ENCODE results near the gene CFAP73. TPM values are rescaled to one million over a fixed set of nuclear protein-coding genes. Genes with fewer than 3 reads are reported as not detected.

CFAP73 gene
- not detected in 2 replicates for total RNA-seq (2014; rRNA removed; shearing (Covaris generic))

- peak; percentile 95 for DNase-seq (ENCODE audit: low read depth)
Measured at GRCh38 chr12:113149361-113150150, at the start of gene CFAP73. TSS of gene CFAP73 (plus strand) at chr12:113149724. CDS start at chr12:113149858, 134 bp downstream.

GRCh38 chr12:113099764-113100163 is 49.8 kb upstream of the CFAP73 start:
- no peak for DNase-seq (ENCODE audit: low read depth)

GRCh38 chr12:113101751-113102150 is 47.8 kb upstream of the CFAP73 start:
- DNase-seq (ENCODE audit: low read depth) = no peak

- DNase-seq (ENCODE audit: low read depth) = no peak
Measured at GRCh38 chr12:113102811-113103210, 46.7 kb upstream of the CFAP73 start.

GRCh38 chr12:113103756-113104450 is 45.6 kb upstream of the CFAP73 start:
- no peak for DNase-seq (ENCODE audit: low read depth)

GRCh38 chr12:113104953-113105510 is 44.5 kb upstream of the CFAP73 start:
- no peak for DNase-seq (ENCODE audit: low read depth)

GRCh38 chr12:113105606-113106271 is 43.8 kb upstream of the CFAP73 start:
- no peak for DNase-seq (ENCODE audit: low read depth)

GRCh38 chr12:113106361-113106760 is 43.2 kb upstream of the CFAP73 start:
- DNase-seq (ENCODE audit: low read depth) = no peak

- no peak for DNase-seq (ENCODE audit: low read depth)
Measured at GRCh38 chr12:113108308-113108707, 41.2 kb upstream of the CFAP73 start.

GRCh38 chr12:113109360-113109759 is 40.2 kb upstream of the CFAP73 start:
- no peak for DNase-seq (ENCODE audit: low read depth)

- no peak for DNase-seq (ENCODE audit: low read depth)
Measured at GRCh38 chr12:113109872-113110599, 39.5 kb upstream of the CFAP73 start.

- no peak for DNase-seq (ENCODE audit: low read depth)
Measured at GRCh38 chr12:113111247-113111646, 38.3 kb upstream of the CFAP73 start.

- no peak for DNase-seq (ENCODE audit: low read depth)
Measured at GRCh38 chr12:113112043-113112899, 37.3 kb upstream of the CFAP73 start.

- no peak for DNase-seq (ENCODE audit: low read depth)
Measured at GRCh38 chr12:113113397-113113796, 36.1 kb upstream of the CFAP73 start.

- no peak for DNase-seq (ENCODE audit: low read depth)
Measured at GRCh38 chr12:113114447-113115178, 34.9 kb upstream of the CFAP73 start.

- no peak for DNase-seq (ENCODE audit: low read depth)
Measured at GRCh38 chr12:113115455-113116126, 33.9 kb upstream of the CFAP73 start.

- no peak for DNase-seq (ENCODE audit: low read depth)
Measured at GRCh38 chr12:113116875-113117274, 32.6 kb upstream of the CFAP73 start.

- DNase-seq (ENCODE audit: low read depth) = peak; percentile 45
Measured at GRCh38 chr12:113117684-113118083, 31.8 kb upstream of the CFAP73 start.

- no peak for DNase-seq (ENCODE audit: low read depth)
Measured at GRCh38 chr12:113118142-113118541, 31.4 kb upstream of the CFAP73 start.
